Fibroblast of villous mesenchyme (primary cell): ENCODE results near the gene MMP20. TPM values are rescaled to one million over a fixed set of nuclear protein-coding genes. Genes with fewer than 3 reads are reported as not detected.
A peak's percentile ranks its signal among the peaks of the same experiment; 100 is the strongest.

Source experiments
- DNase-seq: peaks from one replicate; pipeline ENCODE4 v3.0.0-alpha.2; 2010; ENCODE audit warnings: low read depth
- H3K4me3 ChIP-seq: 2 replicates; pipeline ENCODE4 v1.5.1; 2011; ENCODE audit warnings: low read depth, mild to moderate bottlenecking, low read length
- CTCF ChIP-seq: IDR thresholded peaks from 2 replicates; pipeline ENCODE4 v1.5.1; 2012; ENCODE audit warnings: low read depth, mild to moderate bottlenecking, low read length; ENCODE audit not compliant: insufficient read depth
- total RNA-seq: library from RNA; depleted of rRNA; stranded (reverse); fragments of >200 nt; gene quantifications from 2 replicates; pipeline ENCODE4 v1.2.3, GENCODE V29; 2012

MMP20 gene
- total RNA-seq, 1 donor = not detected

DNA sequence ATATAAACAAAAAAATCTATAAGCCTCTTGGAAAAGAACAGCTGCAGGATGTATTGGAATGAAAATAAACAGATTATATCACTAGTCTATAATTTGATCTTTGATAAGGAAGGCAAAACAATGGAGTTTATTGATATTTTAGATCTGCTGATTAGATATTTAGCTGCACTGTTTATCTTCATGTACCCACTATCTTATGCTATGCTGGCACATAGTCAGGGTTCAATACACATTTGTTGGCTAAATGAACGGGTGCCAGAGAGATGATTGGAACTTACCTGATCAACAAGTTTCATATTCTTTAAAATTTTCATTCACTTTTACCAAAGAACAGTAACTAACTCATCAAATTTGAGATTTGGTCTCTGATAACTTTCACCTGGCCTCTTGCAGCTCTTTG lies 26.9 kb downstream of the MMP20 start:
- TF ChIP-seq CTCF = no peak
- H3K4me3 ChIP-seq = no peak overlapping the region
- no peak for DNase-seq

- H3K4me3 ChIP-seq = no peak overlapping the region
- no peak for DNase-seq
- no peak for TF ChIP-seq CTCF
Measured at GRCh38 chr11:102596578-102596977, 28.6 kb downstream of the MMP20 start.

DNA sequence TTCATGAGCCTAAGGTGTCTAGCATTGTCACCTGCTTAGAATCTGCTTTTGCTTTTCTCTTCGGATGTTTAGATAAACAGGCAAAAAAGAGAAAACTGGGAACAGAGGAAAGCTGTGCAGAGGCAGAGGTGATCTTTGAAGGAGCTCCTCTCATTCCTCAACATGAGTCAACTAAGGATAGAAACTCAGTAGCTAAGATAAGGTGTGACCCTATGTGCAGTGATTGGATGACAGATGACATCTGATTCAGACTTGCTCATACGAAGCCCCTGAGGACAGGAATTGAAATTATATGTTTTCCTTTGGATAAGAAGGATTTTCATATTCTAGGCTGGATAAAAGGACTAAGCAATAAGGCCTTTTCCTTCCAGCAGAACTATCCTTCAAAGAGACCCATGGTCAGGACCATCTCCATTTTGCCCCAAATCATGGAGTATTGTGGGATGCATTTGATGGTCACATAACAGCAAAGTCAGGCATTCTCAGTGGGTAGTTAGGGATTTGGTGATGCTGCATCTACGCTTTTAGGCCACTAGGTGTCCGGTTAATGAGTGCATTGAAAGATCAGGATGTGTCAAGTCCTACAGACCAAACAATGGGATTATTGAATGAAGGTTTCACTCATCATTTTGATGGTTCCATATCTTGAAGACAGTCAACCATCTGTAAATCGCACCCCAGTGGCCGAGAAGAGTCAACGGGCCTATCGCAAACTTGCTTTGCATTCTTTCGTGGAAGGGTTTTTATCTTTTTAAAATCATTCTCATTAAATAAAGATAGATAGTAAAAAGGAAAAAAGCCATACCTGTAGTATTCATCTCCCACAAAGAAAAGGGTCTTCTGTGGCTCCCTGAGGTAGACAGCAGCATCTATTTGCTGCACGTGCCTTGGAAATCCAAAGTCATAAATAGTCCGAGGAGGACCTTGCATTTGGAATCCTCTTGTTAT lies 32.2 kb downstream of the MMP20 start:
- peak; percentile 70 for TF ChIP-seq CTCF
- peak; percentile 27 for DNase-seq
- no peak overlapping the region for H3K4me3 ChIP-seq

GRCh38 chr11:102592131-102592530 lies 33.0 kb downstream of the MMP20 start:
- no peak overlapping the region for H3K4me3 ChIP-seq
- no peak for DNase-seq
- TF ChIP-seq CTCF = no peak

DNA sequence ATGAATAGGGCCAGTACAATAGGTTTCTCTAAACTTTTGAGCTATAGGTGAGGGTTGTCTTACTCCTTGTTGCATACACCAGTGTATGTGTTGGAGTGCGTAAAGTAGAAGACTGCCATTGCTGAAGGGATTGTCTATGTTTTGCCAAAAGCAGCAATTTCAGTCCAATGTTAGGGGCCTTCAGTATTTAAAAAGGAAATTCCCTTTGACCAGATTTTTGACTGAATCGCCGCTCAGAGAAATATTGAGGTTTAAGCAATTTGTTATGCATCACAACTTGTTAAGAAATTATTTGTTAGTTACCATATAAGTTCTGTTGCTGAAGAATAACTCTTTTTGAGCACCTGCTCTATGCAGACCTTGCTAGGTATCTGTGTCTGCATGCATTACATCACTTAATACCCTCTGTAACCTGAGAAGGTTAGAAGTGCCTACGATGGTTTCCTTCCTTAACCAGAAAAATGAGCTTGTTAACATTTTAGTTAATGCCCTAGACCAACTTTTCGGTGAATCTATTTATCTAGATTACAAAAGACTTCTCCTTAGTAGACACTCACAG lies 33.9 kb downstream of the MMP20 start:
- no peak for TF ChIP-seq CTCF
- DNase-seq = no peak
- H3K4me3 ChIP-seq = no peak overlapping the region

DNA sequence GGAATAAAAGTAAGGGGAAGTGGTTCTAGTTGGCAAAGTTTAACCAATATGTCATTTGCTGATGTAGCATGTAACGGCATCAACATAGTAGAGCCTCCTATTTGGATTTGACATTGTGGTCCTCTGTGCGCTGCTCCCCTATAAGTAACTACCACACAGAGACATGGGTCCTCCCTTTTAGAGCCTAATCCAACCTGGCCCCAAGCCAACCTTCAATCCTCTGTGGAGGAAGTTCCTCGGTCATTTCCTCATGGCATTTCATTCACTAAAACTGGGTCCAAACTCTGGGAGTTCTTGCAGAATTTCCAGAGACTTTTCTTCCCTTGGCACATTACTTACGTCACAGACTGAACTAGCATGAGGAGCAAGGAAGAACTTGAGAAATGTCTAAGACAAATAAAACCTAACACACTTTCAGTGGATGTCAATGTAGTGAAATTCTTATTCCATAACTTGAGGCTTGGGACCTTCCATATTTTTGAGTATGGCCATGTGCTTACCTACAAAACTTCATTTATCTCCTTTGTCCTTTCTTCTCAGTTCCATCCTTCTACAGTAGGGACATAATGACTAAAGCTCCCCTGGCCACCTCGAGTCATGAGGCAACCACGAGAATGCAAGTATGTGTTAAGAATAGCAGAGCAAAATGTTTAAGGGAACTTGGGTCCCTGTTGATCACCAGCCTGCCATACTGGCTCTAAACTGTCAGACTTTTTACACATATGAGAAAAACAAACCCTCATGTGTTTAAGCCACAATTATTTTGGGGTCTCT lies 34.7 kb downstream of the MMP20 start:
- no peak for DNase-seq
- TF ChIP-seq CTCF = no peak
- no peak overlapping the region for H3K4me3 ChIP-seq
